Astrocyte of the cerebellum (primary cell): ENCODE measurements around the gene SMAD6.
"Not testable (repeated sequence)": the region's sequence is repeated elsewhere in the genome, so short reads cannot be mapped to it uniquely, and the experiment has no call there.

ENCODE experiments used
- DNase-seq: peaks from one replicate; pipeline ENCODE4 v3.0.0-alpha.2; 2011; ENCODE audit warnings: low read depth
- H3K4me3 ChIP-seq: 2 replicates; pipeline ENCODE4 v1.5.1; 2011; ENCODE audit warnings: mild to moderate bottlenecking, low read depth, low read length, moderate library complexity
- in situ Hi-C: cut with HindIII; loops from 2 replicates; pipeline ENCODE4 v1.10.0; 2017; ENCODE audit warnings: low sequenced_read_pairs
- TF ChIP-seq, protein P1 (sequence below): IDR thresholded peaks from 2 replicates; pipeline ENCODE4 v1.5.1; 2012; ENCODE audit warnings: low read length, low read depth, moderate library complexity, mild to moderate bottlenecking; ENCODE audit errors: missing control alignments

Gene SMAD6

DNA sequence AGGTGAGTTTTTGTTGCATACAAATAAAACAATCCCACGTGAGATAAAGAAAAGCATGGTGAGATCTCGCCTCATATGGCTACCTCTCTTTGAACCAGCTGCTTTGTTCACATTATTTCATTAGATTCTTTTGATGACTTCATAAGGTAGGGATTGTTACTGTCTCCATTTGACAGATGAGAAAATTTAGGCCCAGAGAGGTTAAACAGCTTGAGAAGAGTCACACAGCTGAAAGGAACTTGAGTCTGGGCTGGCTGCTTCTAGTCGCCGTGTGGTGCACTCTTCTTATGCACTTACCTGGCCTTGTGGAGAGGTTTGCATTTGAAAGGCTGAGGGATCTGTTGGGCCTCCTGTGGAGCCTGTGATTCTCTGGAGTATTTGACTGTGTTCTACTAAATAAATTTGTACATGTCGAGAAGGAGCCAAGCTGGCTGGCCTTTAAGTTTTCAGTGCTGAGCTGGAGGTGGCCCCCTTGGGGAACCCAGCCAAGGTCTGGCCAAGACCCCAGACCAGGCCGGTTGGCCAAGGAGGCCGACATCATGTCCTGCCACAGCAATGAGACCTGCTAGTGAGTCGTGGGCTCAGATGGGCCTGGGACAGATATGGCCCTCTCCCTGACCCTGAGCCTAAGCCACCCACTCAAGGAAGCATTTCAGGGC lies 125.1 kb downstream of the SMAD6 start:
- H3K4me3 ChIP-seq = no peak overlapping the region
- TF ChIP-seq, protein P1, sequence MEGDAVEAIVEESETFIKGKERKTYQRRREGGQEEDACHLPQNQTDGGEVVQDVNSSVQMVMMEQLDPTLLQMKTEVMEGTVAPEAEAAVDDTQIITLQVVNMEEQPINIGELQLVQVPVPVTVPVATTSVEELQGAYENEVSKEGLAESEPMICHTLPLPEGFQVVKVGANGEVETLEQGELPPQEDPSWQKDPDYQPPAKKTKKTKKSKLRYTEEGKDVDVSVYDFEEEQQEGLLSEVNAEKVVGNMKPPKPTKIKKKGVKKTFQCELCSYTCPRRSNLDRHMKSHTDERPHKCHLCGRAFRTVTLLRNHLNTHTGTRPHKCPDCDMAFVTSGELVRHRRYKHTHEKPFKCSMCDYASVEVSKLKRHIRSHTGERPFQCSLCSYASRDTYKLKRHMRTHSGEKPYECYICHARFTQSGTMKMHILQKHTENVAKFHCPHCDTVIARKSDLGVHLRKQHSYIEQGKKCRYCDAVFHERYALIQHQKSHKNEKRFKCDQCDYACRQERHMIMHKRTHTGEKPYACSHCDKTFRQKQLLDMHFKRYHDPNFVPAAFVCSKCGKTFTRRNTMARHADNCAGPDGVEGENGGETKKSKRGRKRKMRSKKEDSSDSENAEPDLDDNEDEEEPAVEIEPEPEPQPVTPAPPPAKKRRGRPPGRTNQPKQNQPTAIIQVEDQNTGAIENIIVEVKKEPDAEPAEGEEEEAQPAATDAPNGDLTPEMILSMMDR = no peak
- in situ Hi-C loops = no loop called here
- DNase-seq = no peak

DNA sequence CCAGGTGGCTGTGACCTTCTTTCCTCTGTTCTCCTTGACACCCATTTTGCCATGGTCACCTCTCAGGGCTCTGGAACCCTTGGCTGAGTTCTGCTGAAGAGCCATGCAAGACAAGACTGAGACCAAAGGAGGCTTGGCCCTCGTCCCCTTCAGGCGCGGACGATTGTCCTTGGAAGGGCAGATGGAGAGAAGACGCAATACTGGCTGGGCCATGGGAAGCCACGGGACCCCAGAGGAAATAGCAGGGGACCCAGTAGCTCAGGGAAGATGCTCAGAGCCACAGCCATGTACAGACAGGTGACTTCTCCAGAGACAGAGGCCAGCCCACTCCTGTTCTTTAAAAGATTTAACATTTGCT lies 125.6 kb downstream of the SMAD6 start:
- DNase-seq = no peak
- TF ChIP-seq, protein P1 = no peak
- no peak overlapping the region for H3K4me3 ChIP-seq
- in situ Hi-C loops = no loop called here

DNA sequence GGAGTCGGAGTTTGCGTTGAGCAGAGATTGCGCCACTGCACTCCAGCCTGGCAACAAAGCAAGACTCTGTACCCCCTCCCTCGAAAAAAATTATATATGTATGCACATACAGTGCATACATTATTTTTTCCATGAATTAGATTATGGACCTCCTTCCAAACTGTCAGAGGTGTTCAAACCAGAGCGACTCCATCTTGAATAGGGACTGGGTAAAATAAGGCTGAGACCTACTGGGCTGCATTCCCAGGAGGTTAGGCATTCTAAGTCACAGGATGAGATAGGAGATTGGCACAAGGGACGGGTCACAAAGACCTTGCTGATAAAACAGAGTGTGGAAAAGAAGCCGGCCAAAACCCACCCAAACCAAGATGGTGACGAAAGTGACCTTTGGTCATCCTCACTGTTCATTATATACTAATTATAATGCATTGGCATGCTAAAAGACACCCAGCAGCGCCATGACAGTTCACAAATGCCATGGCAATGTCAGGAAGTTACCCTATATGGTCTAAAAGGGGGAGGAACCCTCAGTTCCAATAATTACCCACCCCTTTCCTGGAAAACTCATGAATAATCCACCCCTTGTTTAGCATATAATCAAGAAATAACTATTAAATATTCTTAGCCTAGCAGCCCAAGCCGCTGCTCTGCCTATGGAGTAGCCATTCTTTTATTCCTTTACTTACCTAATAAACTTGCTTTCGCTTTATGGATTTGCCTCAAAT lies 126.9 kb downstream of the SMAD6 start:
- DNase-seq, H3K4me3 ChIP-seq, in situ Hi-C loops: not testable (repeated sequence)

DNA sequence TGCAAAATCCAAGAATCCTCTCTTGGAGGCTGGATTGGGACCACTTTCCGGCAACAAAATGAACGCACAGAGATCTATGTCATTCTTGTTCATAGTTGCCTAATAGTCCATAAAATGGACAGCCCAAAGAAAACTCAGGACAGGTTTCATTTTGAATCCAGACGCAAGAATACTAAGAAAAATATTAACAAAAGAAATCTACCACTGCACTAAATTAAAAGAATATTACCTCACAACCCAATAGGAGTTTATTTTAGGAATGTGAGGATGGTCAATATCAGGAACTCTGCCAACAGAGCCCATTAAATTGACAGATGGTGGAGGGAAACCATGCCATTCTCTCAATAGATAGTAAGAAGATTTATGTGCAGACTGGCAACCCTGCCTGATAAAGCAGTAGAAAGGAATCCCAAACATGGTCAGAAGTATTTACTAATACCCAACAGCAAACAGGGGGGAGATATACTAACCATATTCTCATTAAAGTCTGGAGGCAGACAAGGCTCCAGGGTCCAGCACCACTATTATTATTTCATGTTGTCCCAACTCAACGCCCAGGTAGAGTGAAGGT lies 127.6 kb downstream of the SMAD6 start:
- in situ Hi-C loops = no loop called here
- TF ChIP-seq, protein P1 = no peak
- no peak overlapping the region for H3K4me3 ChIP-seq
- DNase-seq = no peak

DNA sequence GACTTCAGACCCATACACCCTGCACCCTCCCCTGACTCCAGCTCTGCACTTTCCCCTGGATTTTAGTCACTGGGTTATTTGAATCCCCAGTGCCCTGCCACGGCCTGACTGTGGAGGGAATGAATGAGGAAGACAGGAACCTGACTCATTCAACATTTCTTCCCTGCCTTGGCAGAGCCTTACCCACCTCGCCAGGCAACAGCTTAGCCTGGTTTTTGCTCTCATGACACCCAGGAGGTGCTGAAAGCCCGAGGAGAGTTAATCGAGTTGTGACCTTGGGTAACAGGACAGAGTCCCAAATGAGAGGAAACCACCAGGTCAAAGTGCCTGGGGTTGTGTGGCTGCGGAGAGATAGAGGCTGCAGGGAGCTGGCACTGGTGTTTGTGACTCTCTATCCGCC lies 128.3 kb downstream of the SMAD6 start:
- no peak overlapping the region for H3K4me3 ChIP-seq
- DNase-seq = no peak
- in situ Hi-C loops = no loop called here
- TF ChIP-seq, protein P1 = no peak

DNA sequence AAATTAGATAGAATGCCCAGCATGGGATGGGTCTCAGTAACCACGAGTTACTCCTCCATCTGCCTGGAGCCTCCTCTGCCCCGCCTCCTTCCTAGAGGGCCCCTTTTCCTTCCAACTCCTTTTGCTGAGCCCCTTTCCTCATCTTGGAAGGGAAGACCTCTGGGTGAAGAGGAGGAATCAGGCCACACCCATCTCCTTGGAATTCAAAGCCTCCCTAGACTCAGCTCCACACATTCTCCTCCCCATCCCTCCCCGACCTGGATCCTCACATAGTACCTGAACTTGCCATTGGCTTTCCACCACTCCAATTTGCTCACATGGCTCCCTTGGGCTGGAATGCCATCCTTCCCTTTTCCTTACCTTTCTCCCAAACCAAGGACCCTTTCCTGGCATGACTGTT lies 128.8 kb downstream of the SMAD6 start:
- DNase-seq = no peak
- TF ChIP-seq, protein P1 = no peak
- in situ Hi-C loops = no loop called here
- no peak overlapping the region for H3K4me3 ChIP-seq

DNA sequence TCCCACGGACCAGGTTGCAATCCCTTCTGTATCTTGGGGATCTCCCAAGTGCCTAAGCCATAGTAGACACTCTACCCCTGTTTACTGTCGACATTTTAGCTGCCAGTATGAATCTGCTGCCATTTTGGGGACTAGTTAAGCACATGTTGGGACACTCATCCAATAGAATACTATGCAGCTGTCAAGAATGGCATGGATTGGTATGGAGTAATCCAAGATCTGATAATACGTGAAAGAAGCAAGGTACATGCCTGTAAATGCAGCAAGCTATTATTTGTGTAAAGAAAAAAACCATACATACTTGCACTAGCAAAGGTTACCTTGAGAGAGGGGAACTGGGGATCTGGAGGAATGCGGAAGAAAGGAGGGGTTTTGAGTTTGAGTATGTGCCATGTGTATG lies 129.3 kb downstream of the SMAD6 start:
- H3K4me3 ChIP-seq = no peak overlapping the region
- TF ChIP-seq, protein P1 = no peak
- no peak for DNase-seq
- in situ Hi-C loops = no loop called here
